Measurements from ENCODE around the gene IL1RAP.
A peak's percentile ranks its signal among the peaks of the same experiment; 100 is the strongest.
"Not testable (repeated sequence)": the region's sequence is repeated elsewhere in the genome, so short reads cannot be mapped to it uniquely, and the experiment has no call there.

Gene IL1RAP, protein sequence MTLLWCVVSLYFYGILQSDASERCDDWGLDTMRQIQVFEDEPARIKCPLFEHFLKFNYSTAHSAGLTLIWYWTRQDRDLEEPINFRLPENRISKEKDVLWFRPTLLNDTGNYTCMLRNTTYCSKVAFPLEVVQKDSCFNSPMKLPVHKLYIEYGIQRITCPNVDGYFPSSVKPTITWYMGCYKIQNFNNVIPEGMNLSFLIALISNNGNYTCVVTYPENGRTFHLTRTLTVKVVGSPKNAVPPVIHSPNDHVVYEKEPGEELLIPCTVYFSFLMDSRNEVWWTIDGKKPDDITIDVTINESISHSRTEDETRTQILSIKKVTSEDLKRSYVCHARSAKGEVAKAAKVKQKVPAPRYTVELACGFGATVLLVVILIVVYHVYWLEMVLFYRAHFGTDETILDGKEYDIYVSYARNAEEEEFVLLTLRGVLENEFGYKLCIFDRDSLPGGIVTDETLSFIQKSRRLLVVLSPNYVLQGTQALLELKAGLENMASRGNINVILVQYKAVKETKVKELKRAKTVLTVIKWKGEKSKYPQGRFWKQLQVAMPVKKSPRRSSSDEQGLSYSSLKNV

DNA sequence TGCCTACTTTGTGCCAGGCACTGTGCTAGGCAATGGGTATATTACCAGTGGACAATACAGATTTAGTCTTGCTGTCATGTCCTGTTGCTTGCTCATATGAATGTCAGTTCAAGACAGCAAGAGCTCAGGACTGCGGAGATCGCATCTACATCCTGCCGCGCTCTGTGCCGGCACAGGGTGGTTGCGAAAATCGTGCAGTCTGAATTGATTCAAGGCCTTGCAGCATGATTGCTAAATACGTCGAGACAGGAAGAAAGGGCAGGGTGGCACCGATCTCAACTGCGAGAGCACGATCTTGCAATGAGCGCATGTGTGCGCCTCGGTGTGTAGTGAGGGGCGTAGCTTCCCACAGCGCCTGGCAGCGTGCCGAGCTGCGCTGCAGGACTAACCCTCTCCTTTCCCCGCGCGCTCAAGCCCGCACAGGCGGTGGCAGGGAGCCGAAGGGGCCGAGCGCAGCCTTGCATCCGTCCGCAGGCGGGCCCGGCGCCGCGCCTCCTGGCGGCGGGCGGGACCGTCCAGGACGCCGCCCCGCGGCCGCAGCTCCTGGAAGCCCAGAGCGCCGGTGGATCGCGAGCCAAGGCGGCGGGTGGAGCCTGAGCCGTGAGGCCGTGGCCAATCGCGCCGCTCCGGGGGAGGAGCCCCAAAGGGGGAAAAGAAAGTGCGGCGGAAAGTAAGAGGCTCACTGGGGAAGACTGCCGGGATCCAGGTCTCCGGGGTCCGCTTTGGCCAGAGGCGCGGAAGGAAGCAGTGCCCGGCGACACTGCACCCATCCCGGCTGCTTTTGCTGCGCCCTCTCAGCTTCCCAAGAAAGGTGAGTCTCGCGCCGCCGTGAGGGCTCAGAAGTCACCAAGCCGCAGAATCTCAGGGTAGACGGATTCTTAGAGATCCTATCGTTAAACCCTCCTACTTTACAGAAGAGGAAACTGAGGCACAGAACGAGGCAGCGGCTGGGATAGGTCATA, at the start of gene IL1RAP:
Gene IL1RAP (plus strand): TSS at position 677 of the 962 bp plus-strand sequence. CDS start 50,205 bp downstream, outside the sequence.
- Histone ChIP-seq H3K4me3 (ENCODE audit: low read depth, low read length) (peak within 1 kb of the TSS; percentile 86), H3K4me1 (ENCODE audit: control insufficient read depth, insufficient read depth, low read length) (no peaks in the 10 kb centered on the region), H3K9me3 (ENCODE audit: control insufficient read depth, insufficient read depth, low read length) (no peaks in the 10 kb centered on the region), H3K36me3 (ENCODE audit: control insufficient read depth, insufficient read depth, low read length) (no peaks in the 10 kb centered on the region), H3K27me3 (ENCODE audit: control insufficient read depth, insufficient read depth, low read length) (peaks cover 58% of the 10 kb centered on the region), H3K9ac (ENCODE audit: low read depth, low read length) (no peak within 1 kb of the TSS)

DNA sequence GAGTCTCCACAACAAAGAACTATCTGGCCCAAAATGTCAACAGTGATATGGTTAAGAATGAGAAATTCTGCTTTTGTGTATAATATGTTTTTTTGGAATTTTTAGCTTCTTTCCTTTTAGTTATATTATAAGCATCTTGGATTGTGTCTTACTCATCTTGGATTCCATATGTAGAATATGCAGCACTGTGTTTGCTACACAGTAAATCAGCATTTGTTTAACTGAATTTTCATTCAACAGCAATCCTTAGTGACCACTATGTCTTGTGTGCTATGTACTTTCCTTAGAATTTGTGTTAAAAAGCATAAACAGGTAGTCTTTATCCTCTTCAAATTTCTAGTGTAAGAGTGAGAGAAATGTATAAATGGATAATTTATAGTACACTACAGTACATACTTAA, 46.0 kb upstream of the IL1RAP start:
- H3K4me1 ChIP-seq (ENCODE audit: control insufficient read depth, insufficient read depth, low read length): no peaks in the 10 kb centered on the region
- no peaks in the 10 kb centered on the region for H3K36me3 ChIP-seq (ENCODE audit: control insufficient read depth, insufficient read depth, low read length)
- no peaks in the 10 kb centered on the region for H3K9me3 ChIP-seq (ENCODE audit: control insufficient read depth, insufficient read depth, low read length)
- H3K9ac ChIP-seq (ENCODE audit: low read depth, low read length): no peak overlapping the region
- H3K4me3 ChIP-seq (ENCODE audit: low read depth, low read length): no peak overlapping the region
- H3K27me3 ChIP-seq (ENCODE audit: control insufficient read depth, insufficient read depth, low read length): no peaks in the 10 kb centered on the region

DNA sequence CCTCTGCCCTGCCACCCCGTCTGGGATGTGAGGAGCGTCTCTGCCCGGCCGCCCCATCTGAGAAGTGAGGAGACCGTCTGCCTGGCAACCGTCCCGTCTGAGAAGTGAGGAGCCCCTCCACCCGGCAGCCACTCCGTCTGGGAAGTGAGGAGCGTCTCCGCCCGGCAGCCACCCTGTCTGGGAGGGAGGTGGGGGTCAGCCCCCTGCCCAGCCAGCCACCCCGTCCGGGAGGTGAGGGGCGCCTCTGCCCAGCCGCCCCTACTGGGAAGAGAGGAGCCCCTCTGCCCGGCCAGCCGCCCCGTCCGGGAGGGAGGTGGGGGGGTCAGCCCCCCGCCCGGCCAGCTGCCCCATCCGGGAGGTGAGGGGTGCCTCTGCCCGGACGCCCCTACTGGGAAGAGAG, 40.6 kb upstream of the IL1RAP start:
- not testable (repeated sequence) for H3K4me1 ChIP-seq (ENCODE audit: control insufficient read depth, insufficient read depth, low read length); H3K36me3 ChIP-seq (ENCODE audit: control insufficient read depth, insufficient read depth, low read length); H3K9me3 ChIP-seq (ENCODE audit: control insufficient read depth, insufficient read depth, low read length); H3K4me3 ChIP-seq (ENCODE audit: low read depth, low read length); H3K27me3 ChIP-seq (ENCODE audit: control insufficient read depth, insufficient read depth, low read length); H3K9ac ChIP-seq (ENCODE audit: low read depth, low read length)

DNA sequence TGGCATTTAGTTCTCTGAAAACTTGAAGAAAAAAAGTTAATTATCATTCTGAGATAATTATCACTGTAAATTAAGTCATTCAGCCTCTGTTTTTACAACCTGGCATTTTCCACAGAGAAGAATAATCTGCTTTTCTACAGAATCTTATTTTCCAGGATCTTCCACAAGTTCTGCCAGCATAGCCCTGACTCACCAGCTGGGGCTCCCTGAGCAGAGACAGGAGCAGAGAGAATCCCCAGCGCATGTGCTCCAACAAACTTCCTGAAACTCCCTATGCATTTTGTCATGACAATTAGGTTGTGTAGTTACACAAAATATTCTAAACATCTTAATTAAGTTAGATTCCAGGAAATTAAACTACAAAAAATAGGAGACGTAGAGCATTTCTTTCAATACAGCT, 32.1 kb upstream of the IL1RAP start:
- Histone ChIP-seq H3K9me3 (ENCODE audit: control insufficient read depth, insufficient read depth, low read length) (no peaks in the 10 kb centered on the region), H3K4me1 (ENCODE audit: control insufficient read depth, insufficient read depth, low read length) (no peaks in the 10 kb centered on the region), H3K9ac (ENCODE audit: low read depth, low read length) (no peak overlapping the region)

DNA sequence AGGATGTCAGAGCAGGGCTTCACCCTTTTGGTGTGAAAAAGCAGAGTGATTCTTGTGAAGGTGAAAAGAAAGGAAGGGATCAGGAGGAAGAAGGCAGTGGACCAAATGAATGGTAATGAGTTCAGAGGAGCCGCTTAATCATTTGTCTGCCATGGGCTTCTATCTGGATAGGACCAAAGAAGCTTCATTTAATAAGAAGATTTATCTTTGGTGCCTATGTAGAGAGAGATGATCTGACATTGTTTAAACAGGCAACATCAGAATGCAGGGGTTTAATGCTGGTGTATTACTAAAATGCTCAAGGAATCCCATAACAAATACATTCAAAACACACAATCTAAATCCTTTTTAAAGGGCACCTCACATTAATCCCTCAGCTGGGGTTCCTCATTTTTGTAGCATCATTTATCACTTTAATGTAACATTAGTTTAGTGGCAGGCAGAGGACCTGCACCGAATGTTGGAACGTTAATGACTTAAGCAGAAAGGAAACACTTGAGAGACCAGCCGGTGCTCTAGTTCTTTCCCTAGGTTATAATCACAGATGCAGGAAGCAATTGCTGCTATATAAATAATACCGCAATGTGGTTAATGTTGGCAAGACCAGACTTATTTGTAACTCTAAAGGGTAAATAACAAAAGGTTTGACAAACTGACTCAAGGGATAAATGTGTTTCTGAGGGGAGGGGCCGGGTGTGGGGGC, 27.9 kb upstream of the IL1RAP start:
- Histone ChIP-seq H3K4me3 (ENCODE audit: low read depth, low read length) (no peak overlapping the region), H3K9me3 (ENCODE audit: control insufficient read depth, insufficient read depth, low read length) (no peaks in the 10 kb centered on the region), H3K27me3 (ENCODE audit: control insufficient read depth, insufficient read depth, low read length) (no peaks in the 10 kb centered on the region), H3K36me3 (ENCODE audit: control insufficient read depth, insufficient read depth, low read length) (no peaks in the 10 kb centered on the region), H3K9ac (ENCODE audit: low read depth, low read length) (no peak overlapping the region), H3K4me1 (ENCODE audit: control insufficient read depth, insufficient read depth, low read length) (no peaks in the 10 kb centered on the region)

More for the DNA sequence above, 32.1 kb upstream of the IL1RAP start:
- H3K27me3 ChIP-seq (ENCODE audit: control insufficient read depth, insufficient read depth, low read length): no peaks in the 10 kb centered on the region
- no peaks in the 10 kb centered on the region for H3K36me3 ChIP-seq (ENCODE audit: control insufficient read depth, insufficient read depth, low read length)
- no peak overlapping the region for H3K4me3 ChIP-seq (ENCODE audit: low read depth, low read length)

DNA sequence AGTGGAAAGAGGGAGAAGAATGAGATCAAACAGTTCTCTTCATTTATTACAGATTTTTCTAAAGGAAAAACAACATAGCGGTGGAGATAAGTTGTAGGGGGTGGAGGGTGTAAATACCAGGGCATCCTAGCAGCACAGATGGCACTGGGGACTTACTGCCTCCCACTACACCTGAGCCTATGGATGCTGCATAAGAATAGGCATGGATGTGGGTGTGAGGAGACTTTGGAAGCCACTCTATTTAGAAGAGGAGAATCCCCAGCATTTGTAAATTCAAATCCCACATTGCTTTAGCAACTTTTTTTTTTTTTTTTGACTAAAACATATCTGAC, 27.4 kb upstream of the IL1RAP start:
- Histone ChIP-seq H3K4me3 (ENCODE audit: low read depth, low read length) (no peak overlapping the region), H3K27me3 (ENCODE audit: control insufficient read depth, insufficient read depth, low read length) (no peaks in the 10 kb centered on the region), H3K9me3 (ENCODE audit: control insufficient read depth, insufficient read depth, low read length) (no peaks in the 10 kb centered on the region), H3K4me1 (ENCODE audit: control insufficient read depth, insufficient read depth, low read length) (no peaks in the 10 kb centered on the region), H3K36me3 (ENCODE audit: control insufficient read depth, insufficient read depth, low read length) (no peaks in the 10 kb centered on the region), H3K9ac (ENCODE audit: low read depth, low read length) (no peak overlapping the region)

DNA sequence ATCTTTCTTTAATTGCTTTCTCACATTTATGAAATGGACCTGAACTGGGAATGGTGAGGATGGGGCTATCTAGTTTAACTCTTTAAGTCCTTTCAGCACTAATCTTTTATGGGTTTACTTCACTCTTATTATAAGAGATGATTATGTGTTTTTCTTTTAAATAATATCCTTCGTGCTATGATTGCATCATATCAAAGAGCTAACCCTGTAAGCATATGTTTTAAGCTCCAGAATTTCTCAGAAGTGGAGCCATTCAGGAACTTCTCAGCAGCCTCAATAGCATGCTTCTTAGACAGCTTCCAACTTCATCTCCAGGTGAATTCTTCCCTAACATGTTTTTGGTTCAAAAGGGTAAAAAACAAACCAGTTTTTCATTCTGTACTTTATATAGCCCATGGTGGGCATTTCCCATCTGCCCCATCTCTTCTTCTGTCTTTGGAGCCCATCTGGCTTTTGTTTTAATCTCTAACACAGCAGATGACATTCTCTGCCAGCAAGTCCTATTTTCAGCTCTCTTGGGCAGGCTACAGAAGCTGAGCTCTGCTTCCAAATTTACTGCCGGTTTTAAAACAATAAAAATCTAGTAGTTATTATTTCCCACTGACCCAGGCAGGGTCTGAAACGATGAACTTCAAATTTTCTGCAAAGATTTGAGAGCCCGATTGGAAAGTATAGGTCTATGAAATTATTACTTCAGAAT, 26.8 kb upstream of the IL1RAP start:
- H3K4me1 ChIP-seq (ENCODE audit: control insufficient read depth, insufficient read depth, low read length): no peaks in the 10 kb centered on the region
- H3K27me3 ChIP-seq (ENCODE audit: control insufficient read depth, insufficient read depth, low read length): no peaks in the 10 kb centered on the region
- no peaks in the 10 kb centered on the region for H3K9me3 ChIP-seq (ENCODE audit: control insufficient read depth, insufficient read depth, low read length)
- H3K36me3 ChIP-seq (ENCODE audit: control insufficient read depth, insufficient read depth, low read length): no peaks in the 10 kb centered on the region
- no peak overlapping the region for H3K9ac ChIP-seq (ENCODE audit: low read depth, low read length)
- no peak overlapping the region for H3K4me3 ChIP-seq (ENCODE audit: low read depth, low read length)

DNA sequence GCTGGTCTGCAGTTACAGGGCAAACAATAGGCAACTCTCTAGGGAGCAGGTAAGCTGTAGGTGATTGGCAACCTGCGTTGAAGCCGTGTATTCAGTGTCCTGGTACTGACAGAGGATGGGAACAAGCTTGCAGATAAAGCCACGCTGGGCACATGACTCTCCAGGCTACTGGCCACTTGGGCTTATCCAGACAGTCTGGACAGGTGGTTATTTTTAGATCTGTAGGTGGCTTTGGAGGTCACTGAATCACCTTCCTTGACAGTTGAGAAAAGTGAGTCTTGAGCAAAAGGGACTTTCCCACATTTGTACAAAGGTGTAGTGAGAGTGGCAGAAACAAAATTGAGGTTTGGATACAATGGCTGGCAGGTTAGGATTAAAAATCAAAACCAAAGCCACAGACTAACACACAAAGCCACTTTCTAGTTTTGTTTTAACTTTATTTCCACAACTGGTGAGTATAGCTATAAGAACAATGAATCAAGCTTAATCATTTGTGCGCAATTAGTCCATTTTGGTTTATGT, 22.3 kb upstream of the IL1RAP start:
- Histone ChIP-seq H3K4me3 (ENCODE audit: low read depth, low read length) (no peak overlapping the region), H3K9me3 (ENCODE audit: control insufficient read depth, insufficient read depth, low read length) (no peaks in the 10 kb centered on the region), H3K9ac (ENCODE audit: low read depth, low read length) (no peak overlapping the region), H3K27me3 (ENCODE audit: control insufficient read depth, insufficient read depth, low read length) (no peaks in the 10 kb centered on the region), H3K36me3 (ENCODE audit: control insufficient read depth, insufficient read depth, low read length) (no peaks in the 10 kb centered on the region), H3K4me1 (ENCODE audit: control insufficient read depth, insufficient read depth, low read length) (peaks cover 3% of the 10 kb centered on the region)

DNA sequence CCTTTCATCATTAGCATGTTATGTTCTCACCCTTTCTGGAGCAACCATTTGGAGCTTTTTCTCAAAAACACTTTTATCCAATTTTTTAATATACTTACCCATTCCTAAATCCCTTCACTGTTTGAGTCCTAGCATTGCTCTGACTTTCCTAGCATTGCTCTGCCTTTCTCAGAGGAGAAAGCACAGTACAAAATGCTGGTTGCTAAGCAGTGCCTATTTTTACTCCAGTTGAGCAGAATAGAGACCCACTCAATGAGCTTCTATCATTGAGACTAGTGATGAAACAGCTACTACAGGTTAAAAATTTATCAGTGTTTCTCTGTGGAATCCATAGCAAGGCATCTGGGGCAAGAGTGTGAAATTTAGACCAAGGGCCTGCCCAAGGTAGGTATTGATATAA, 21.8 kb upstream of the IL1RAP start:
- H3K9me3 ChIP-seq (ENCODE audit: control insufficient read depth, insufficient read depth, low read length): no peaks in the 10 kb centered on the region
- H3K4me1 ChIP-seq (ENCODE audit: control insufficient read depth, insufficient read depth, low read length): peaks cover 3% of the 10 kb centered on the region
- no peaks in the 10 kb centered on the region for H3K27me3 ChIP-seq (ENCODE audit: control insufficient read depth, insufficient read depth, low read length)
- H3K4me3 ChIP-seq (ENCODE audit: low read depth, low read length): no peak overlapping the region
- no peak overlapping the region for H3K9ac ChIP-seq (ENCODE audit: low read depth, low read length)
- H3K36me3 ChIP-seq (ENCODE audit: control insufficient read depth, insufficient read depth, low read length): no peaks in the 10 kb centered on the region

DNA sequence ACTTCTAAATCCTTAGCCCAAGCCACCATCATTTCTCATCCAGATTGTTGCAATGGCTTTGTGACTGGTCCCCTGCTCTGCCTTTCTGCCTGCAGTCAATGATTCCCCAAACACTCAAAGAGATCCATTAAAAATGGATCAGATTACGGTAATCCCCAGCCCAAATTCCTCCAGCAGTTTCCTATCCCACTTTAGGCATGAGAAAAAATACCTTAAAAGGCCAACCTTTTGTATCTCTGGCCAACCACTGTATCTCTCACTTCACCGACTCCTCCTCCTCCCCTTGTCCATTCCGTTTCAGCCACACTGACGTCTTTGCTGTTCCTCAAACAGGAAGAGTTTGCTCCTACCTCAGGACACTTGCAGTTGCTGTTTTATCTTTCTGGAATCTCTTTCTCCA, 20.9 kb upstream of the IL1RAP start:
- Histone ChIP-seq H3K9me3 (ENCODE audit: control insufficient read depth, insufficient read depth, low read length) (no peaks in the 10 kb centered on the region), H3K4me1 (ENCODE audit: control insufficient read depth, insufficient read depth, low read length) (peaks cover 3% of the 10 kb centered on the region), H3K27me3 (ENCODE audit: control insufficient read depth, insufficient read depth, low read length) (no peaks in the 10 kb centered on the region), H3K9ac (ENCODE audit: low read depth, low read length) (no peak overlapping the region), H3K4me3 (ENCODE audit: low read depth, low read length) (no peak overlapping the region), H3K36me3 (ENCODE audit: control insufficient read depth, insufficient read depth, low read length) (no peaks in the 10 kb centered on the region)

DNA sequence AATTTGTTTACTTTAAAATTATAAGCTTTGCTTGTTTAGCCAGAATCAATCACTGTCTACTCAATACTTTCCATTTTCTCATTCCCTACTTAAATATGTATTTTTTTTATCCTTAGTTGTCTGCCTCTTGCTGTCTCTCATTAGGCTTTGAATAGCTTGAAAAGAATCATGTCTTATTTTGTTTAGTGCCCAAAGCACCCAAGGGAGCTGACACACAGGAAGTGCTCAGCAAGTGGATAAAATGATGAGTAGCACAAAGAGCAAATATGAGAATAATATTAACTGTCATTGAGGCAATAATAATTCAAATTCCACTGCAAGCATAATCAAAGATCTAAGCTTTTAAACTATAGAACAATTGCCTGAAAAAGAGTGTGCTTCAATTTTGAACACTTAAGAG, 19.0 kb upstream of the IL1RAP start:
- no peaks in the 10 kb centered on the region for H3K27me3 ChIP-seq (ENCODE audit: control insufficient read depth, insufficient read depth, low read length)
- H3K4me1 ChIP-seq (ENCODE audit: control insufficient read depth, insufficient read depth, low read length): peaks cover 3% of the 10 kb centered on the region
- H3K36me3 ChIP-seq (ENCODE audit: control insufficient read depth, insufficient read depth, low read length): no peaks in the 10 kb centered on the region
- H3K4me3 ChIP-seq (ENCODE audit: low read depth, low read length): no peak overlapping the region
- H3K9ac ChIP-seq (ENCODE audit: low read depth, low read length): no peak overlapping the region
- no peaks in the 10 kb centered on the region for H3K9me3 ChIP-seq (ENCODE audit: control insufficient read depth, insufficient read depth, low read length)

Data from iPS-15b (cell line).